SK-MEL-5 (cell line): ENCODE measurements around the gene CDKN1B. TPM values are rescaled to one million over a fixed set of nuclear protein-coding genes. Genes with fewer than 3 reads are reported as not detected.
A peak's percentile ranks its signal among the peaks of the same experiment; 100 is the strongest.

Experiments
- DNase-seq: peaks from one replicate; pipeline ENCODE4 v3.0.0-alpha.2; 2016; ENCODE audit warnings: low read depth, low spot score
- in situ Hi-C: cut with HindIII; loops from 2 replicates; pipeline ENCODE4 v1.10.0; 2016; ENCODE audit warnings: low sequenced_read_pairs, high pct_unique_total_duplicates, low pct_unique_long_range_greater_than_20kb
- total RNA-seq: library from RNA; depleted of rRNA; stranded (reverse); fragments of >200 nt; shearing (Covaris generic); gene quantifications from 2 replicates; pipeline ENCODE4 v1.2.3, GENCODE V29; 2014

Gene CDKN1B
- total RNA-seq, 1 experiment from 2014 or later, result 39.7 TPM

- in situ Hi-C loops, result no loop called here
- DNase-seq, result no peak
These were observed 24.0 kb upstream of the CDKN1B start for GRCh38 chr12:12693111-12693671.

DNA sequence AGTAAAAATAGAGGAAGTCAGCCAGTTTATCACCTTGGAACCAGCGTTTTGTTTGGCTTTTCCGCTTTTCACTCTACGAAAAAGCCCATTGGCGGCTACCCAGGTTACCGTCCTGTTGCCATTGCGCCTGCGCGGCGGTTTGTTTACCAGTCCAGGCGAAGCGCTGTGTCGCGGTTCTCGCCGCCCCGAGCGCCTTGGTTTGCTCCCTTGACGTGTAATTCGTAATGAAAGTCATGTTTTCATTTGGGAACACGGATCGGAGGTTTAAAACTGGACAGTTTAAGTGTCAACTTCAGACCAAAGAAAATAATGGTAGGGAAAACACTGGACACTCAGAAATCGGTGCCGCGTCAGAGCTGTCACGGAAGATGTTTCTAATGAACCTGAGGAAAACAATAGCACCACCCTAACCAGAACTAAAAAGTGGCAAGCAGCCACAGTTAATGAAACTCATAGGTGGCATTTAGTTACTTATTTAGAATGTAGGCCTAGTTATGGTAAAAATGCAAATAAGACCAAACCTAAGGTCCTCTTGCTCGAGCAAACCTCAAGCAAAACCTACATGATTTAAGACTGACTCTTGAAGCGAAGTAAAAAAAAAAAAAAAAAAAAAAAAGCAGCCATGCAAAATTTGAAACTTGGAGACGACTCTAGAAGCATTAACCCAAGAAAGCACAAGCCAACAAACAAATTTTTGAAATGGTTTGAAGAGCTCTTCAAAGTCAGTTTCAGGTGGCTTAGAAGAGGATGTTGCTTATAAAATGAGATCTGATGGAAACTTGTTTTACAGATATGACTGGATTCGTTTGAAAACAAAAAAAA, 20.4 kb upstream of the CDKN1B start:
- peak; percentile 89 for DNase-seq
- in situ Hi-C loops, result no loop called here

DNA sequence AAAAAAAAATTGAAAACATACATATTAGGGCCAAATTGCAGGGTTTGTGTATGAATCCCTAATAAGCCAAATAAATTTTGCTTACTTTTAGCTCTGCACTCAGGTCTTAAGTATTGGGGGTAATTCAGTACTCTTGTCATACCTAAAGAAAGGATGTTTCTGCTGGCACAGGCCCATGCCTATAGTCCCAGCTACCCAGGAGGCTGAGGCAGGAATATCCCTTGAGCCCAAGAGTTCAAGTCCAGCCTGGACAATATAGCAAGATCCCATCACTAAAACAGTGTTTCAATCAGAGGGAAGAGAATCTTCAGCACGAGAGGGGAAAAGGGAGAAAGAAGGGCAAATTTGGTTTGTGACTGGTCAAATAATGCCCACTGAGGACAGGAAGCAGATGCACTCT, 17.8 kb upstream of the CDKN1B start:
- in situ Hi-C loops, result no loop called here
- no peak for DNase-seq

DNA sequence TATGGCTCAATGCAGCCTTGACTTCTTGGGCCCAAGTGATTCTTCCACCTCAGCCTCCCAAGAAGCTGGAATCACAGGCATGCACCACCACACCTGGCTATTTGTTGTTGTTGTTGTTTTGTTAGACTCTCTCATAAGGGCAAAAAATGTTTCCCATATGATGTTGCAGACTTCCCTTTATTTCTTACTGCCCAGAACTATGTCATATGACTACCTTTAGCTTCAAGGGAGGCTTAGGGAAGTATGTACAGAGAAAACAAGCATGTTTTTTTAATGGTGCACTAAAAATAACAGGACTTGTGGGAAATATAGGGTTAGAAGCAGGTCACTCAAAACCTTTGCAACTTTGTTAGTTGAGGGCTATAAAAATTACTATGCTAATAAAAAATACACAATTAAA, 16.9 kb upstream of the CDKN1B start:
- in situ Hi-C loops, result no loop called here
- DNase-seq, result no peak

GRCh38 chr12:12701457-12701856, 15.7 kb upstream of the CDKN1B start:
- in situ Hi-C loops, result no loop called here
- DNase-seq, result no peak

DNA sequence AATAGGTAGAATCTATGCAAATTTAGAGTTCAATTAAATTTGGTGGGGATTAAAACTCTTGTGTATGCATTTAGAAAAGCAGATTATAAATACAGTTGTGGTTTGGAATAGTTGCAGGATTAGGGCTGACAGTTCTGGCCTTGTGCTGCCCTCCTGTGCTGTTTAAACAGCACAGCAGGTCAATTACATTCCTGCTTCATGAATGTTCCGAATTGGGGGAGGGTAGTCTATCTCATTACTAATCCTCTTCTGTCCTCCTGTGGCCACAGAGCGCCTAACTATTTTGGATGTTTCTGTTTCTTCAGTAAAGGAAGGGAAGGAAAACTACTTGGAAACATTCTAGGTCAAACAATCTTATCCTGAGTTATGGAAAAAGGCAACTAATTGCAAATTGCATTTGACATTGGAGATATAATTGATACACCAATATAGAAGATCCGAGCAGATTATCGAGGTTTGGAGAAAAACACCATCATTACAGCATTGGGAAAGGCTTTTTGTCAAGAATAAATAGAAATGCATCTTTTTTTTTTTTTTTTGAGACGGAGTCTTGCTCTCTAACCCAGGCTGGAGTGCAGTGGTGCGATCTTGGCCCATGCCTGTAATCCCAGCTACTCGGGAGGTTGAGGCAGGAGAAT, 12.5 kb upstream of the CDKN1B start:
- in situ Hi-C loops, result no loop called here
- DNase-seq, result peak; percentile 94

DNA sequence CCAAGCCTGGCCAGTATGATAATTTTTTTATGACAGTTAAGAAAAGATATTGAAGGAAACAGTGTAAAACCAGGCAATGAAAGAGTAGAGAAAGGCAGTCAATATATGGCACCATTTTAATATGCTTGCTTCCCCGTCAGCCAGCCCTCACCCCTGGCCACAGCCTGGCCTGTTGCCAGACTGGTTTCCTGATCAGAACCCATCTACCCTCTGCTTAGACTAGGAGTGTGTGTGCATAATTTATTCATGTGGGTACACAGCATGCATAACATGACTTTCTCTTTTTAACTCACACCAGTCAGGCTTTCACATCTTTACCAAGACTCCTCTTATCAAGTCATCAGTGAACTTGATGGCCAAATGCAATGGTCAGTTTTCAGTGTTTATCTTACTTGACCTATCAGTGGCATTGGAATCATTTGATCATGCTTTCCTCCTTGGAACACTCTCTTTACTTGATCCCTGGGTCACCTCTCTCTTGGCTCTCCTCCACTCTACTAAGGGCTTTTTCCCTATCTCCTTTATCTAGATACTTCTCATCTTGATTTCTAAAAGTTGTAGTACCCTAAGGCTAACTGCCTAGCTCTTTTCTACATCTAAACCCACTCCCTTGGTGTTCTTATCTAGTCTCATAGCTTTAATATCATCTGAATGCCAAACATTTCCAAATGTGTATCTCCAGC, 11.2 kb upstream of the CDKN1B start:
- in situ Hi-C loops, result no loop called here
- no peak for DNase-seq

- DNase-seq, result no peak
- in situ Hi-C loops, result no loop called here
These were observed 3.3 kb upstream of the CDKN1B start for GRCh38 chr12:12713932-12714275.

GRCh38 chr12:12714276-12715021, 2.7 kb upstream of the CDKN1B start:
- in situ Hi-C loops, result no loop called here
- DNase-seq, result peak; percentile 62

GRCh38 chr12:12715128-12715458, 2.1 kb upstream of the CDKN1B start:
- in situ Hi-C loops, result no loop called here
- no peak for DNase-seq

- in situ Hi-C loops, result no loop called here
- no peak for DNase-seq
These were observed 1.6 kb upstream of the CDKN1B start for GRCh38 chr12:12715459-12716150.

DNA sequence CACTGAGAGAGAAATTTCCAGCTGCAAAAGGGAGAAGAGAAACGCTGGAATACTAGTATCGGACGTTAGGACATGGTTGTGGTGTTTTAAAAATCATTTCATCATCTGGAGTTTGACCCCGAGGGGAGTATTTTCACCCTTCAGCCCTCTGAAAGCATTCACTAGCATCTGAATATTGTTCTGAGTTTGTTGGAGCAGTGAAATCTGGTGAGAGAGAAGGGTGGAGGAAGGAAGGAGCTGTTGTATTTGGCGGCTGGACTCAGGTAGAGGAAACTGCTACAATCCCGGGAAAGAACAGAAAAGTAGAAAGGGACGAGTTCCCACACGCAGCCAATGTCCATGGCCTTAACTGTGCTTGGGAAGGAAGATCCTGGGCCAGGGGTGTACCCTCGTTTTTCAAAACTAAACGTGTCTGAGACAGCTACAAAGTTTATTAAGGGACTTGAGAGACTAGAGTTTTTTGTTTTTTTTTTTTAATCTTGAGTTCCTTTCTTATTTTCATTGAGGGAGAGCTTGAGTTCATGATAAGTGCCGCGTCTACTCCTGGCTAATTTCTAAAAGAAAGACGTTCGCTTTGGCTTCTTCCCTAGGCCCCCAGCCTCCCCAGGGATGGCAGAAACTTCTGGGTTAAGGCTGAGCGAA, 896 bp upstream of the CDKN1B start:
- DNase-seq, result no peak
- in situ Hi-C loops, result no loop called here

GRCh38 chr12:12717586-12718380, 615 bp downstream of the CDKN1B start:
- DNase-seq, result peak; percentile 28

GRCh38 chr12:12718381-12718759, 1.2 kb downstream of the CDKN1B start:
- DNase-seq, result no peak
- in situ Hi-C loops, result no loop called here

More at GRCh38 chr12:12717586-12718380, 615 bp downstream of the CDKN1B start:
- in situ Hi-C loops, result no loop called here

- in situ Hi-C loops, result no loop called here
- no peak for DNase-seq
These were observed 1.7 kb downstream of the CDKN1B start for GRCh38 chr12:12718853-12719252.

GRCh38 chr12:12719496-12719895, 2.3 kb downstream of the CDKN1B start:
- DNase-seq, result no peak
- in situ Hi-C loops, result no loop called here
